CD4-positive, alpha-beta T cell (primary cell): ENCODE measurements around the gene C14orf119. TPM values are rescaled to one million over a fixed set of nuclear protein-coding genes. Genes with fewer than 3 reads are reported as not detected.

Source experiments
- ATAC-seq: fragments of 200-7000 bp; cut with Tn5 transposase; one replicate; pipeline ENCODE4 v1.10.0; 2022; ENCODE audit warnings: mild to moderate bottlenecking; ENCODE audit not compliant: poor library complexity
- CTCF ChIA-PET: fragments of 350-600 bp; sonication (Branson Sonifier 250); formaldehyde crosslinking; loops from one replicate; lab custom pipeline; 2021; ENCODE audit warnings: antibody characterized with exemption, inconsistent platforms; lab: Charles Lee
- POLR2A ChIA-PET: fragments of 350-600 bp; sonication (Branson Sonifier 250); formaldehyde crosslinking; loops from one replicate; lab custom pipeline; 2021; ENCODE audit warnings: antibody characterized with exemption, inconsistent platforms; lab: Charles Lee
- DNase-seq, 14 experiments: peaks; one replicate each; pipeline ENCODE4 v3.0.0-alpha.2; 2013 to 2020; ENCODE audit warnings: mixed read lengths in 2 of 14
- H3K27ac ChIP-seq, 2 donors: one replicate each; pipeline versions ENCODE4 v1.5.1 to v1.7.0; 2013; ENCODE audit warnings: low read length in 2 of 2, low read depth in 1 of 2, mild to moderate bottlenecking in 1 of 2
- H3K27me3 ChIP-seq, 2 experiments: 1 replicate in 1 of 2; 2 replicates in 1 of 2; pipeline versions ENCODE4 v1.6.1 to v1.7.0; 2013; ENCODE audit warnings: low read length in 2 of 2, control low read depth in 1 of 2, mild to moderate bottlenecking in 1 of 2, moderate library complexity in 1 of 2; ENCODE audit not compliant: insufficient read depth in 2 of 2, control insufficient read depth in 1 of 2
- H3K36me3 ChIP-seq: one replicate; pipeline ENCODE4 v1.6.1; 2013; ENCODE audit warnings: low read length, control low read depth; ENCODE audit not compliant: insufficient read depth
- H3K4me1 ChIP-seq: one replicate; pipeline ENCODE4 v1.6.1; 2013; ENCODE audit warnings: low read length, control low read depth; ENCODE audit not compliant: insufficient read depth
- H3K4me3 ChIP-seq: one replicate; pipeline ENCODE4 v1.5.1; 2013; ENCODE audit warnings: mild to moderate bottlenecking, low read length, moderate library complexity
- H3K9me3 ChIP-seq, 2 experiments: 1 replicate in 1 of 2; 2 replicates in 1 of 2; pipeline versions ENCODE4 v1.6.1 to v1.7.0; 2013; ENCODE audit warnings: low read length in 2 of 2, mild to moderate bottlenecking in 2 of 2, control low read depth in 1 of 2, moderate library complexity in 1 of 2; ENCODE audit not compliant: control insufficient read depth in 1 of 2, insufficient read depth in 1 of 2
- H3K27ac Mint-ChIP-seq: one replicate; pipeline ENCODE4 v1.8.0; 2020; ENCODE audit warnings: mixed read lengths
- H3K27me3 Mint-ChIP-seq: one replicate; pipeline ENCODE4 v1.8.0; 2021; ENCODE audit warnings: mixed read lengths
- H3K36me3 Mint-ChIP-seq: one replicate; pipeline ENCODE4 v1.8.0; 2021; ENCODE audit warnings: low read depth, mixed read lengths
- H3K4me1 Mint-ChIP-seq: one replicate; pipeline ENCODE4 v1.8.0; 2021; ENCODE audit warnings: low read depth, mixed read lengths
- H3K4me3 Mint-ChIP-seq: one replicate; pipeline ENCODE4 v1.8.0; 2020; ENCODE audit warnings: mild to moderate bottlenecking, mixed read lengths
- H3K9me3 Mint-ChIP-seq: one replicate; pipeline ENCODE4 v1.8.0; 2020; ENCODE audit warnings: mixed read lengths
- CTCF ChIP-seq: fragments of 200-600 bp; IDR thresholded peaks from one replicate; pipeline ENCODE4 v1.8.0; 2022; ENCODE audit warnings: antibody characterized with exemption, mild to moderate bottlenecking
- intact Hi-C, 2 experiments: fragments of 100-400 bp; cut with DNase I in 1 of 2; cut with micrococcal nuclease in 1 of 2; formaldehyde crosslinking; loops; one replicate each; pipeline versions ENCODE4 v1.15.1 to v1.9.0; 2023 to 2025; cut with DNase I, micrococcal nuclease
- total RNA-seq, 174 experiments: library from RNA in 2 of 174; stranded (reverse) in 2 of 174; gene quantifications; one replicate each; pipeline ENCODE4 v1.2.3 and lab custom pipeline; 2021 to 2026

Gene C14orf119
- total RNA-seq, 2 experiments from 2014 or later = 3.1 to 3.9 TPM

DNA sequence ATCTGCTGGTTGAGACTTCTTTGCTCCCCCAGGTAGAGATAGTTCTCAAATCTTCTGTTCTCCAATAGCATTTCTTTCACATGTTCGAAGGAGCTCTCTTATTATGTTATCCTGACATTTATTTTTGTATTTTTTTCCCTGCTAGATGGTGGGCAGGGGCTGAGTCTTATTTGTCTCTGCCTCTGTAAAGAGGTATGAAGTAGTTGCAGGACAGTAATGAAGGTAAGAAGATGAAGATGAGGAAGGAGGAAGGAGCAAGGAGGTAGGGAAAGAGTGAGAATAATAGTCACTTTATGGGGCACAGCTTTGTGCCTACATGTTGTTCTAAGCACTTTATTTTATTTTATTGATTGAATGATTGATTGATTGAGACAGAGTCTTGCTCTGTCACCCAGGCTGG, 14.5 kb downstream of the C14orf119 start:
- no peak for ATAC-seq

DNA sequence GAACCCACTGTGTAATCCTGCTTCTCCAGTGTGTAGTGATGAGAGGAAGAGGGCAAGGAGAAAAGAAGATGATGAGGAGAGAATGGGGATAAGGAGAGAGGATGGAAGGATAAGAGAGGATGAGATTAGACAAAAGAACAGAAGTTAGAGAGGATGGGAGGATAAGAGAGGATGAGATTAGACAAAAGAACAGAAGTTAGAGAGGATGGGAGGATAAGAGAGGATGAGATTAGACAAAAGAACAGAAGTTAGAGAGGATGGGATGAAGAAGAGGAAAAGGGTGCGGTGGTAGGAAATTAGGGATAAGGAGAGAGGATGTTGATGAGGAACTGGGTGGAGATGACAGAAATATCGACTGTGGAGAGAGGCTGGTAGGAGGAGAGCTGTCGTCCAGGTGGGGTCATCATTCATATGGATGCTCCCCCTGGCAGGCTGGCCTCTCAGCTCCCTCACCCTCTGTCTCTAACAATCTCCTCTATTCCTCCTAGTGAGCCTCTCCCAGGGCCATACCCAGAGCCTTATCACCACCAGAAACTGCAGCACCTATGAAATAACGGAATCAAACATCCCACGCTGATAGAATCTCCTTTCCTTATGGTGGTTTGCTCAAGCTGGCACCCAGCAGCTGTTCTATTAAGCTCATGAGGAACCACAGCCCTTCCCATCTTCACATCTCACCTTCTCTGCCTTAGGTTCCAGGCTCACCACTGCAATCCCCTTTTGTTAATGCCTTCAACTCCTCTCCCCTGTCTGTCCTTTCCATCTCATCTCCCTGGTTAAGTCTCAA, 15.5 kb downstream of the C14orf119 start:
- no peaks in the 10 kb centered on the region for H3K36me3 ChIP-seq
- no peak for TF ChIP-seq CTCF
- H3K4me3 ChIP-seq = no peak overlapping the region
- no peaks in the 10 kb centered on the region for H3K36me3 Mint-ChIP-seq
- H3K9me3 ChIP-seq = no peaks in the 10 kb centered on the region
- H3K4me3 Mint-ChIP-seq = no peak overlapping the region
- peaks cover 16 to 19% of the 10 kb centered on the region in 2 experiments for H3K27me3 ChIP-seq
- H3K9me3 Mint-ChIP-seq = no peaks in the 10 kb centered on the region
- H3K27ac ChIP-seq = no peak overlapping the region
- H3K4me1 ChIP-seq = peaks cover 3% of the 10 kb centered on the region
- CTCF ChIA-PET = interaction anchor here (2.2 to 2.5 kb wide), 3 partner anchors 10 to 42 kb away, joined by 9 to 15 read pairs (median 14); no protein-coding TSS in a partner anchor
- no peaks in the 10 kb centered on the region for H3K4me1 Mint-ChIP-seq
- DNase-seq (no peak), ATAC-seq (no peak)
- no peak overlapping the region for H3K27ac Mint-ChIP-seq
- intact Hi-C loops = loop anchor here in 1 of 2 experiments (5.0 kb wide), 1 partner anchor 38 kb away; no protein-coding TSS in a partner anchor
- H3K27me3 Mint-ChIP-seq = no peaks in the 10 kb centered on the region
- POLR2A ChIA-PET = no interaction called here

More for the DNA sequence above, 14.5 kb downstream of the C14orf119 start:
- Mint-ChIP-seq H3K4me1 (no peaks in the 10 kb centered on the region), H3K27ac (no peak overlapping the region), H3K27me3 (no peaks in the 10 kb centered on the region), H3K9me3 (no peaks in the 10 kb centered on the region), H3K4me3 (no peak overlapping the region), H3K36me3 (no peaks in the 10 kb centered on the region)
- POLR2A ChIA-PET = interaction anchor here (0.7 to 1.4 kb wide), 2 partner anchors 12 to 15 kb away, joined by 3 to 4 read pairs; partner anchors contain the start of genes ACIN1 and C14orf119
- CTCF ChIA-PET = interaction anchor here (0.7 to 2.5 kb wide), 5 partner anchors 11 to 284 kb away, joined by 3 to 15 read pairs (median 9); partner anchors contain the start of genes ACIN1 and C14orf119
- Histone ChIP-seq H3K36me3 (no peaks in the 10 kb centered on the region), H3K4me3 (no peak overlapping the region), H3K4me1 (peaks cover 3% of the 10 kb centered on the region), H3K27ac (no peak overlapping the region), H3K27me3 (peaks cover 16 to 19% of the 10 kb centered on the region in 2 experiments), H3K9me3 (no peaks in the 10 kb centered on the region)
- TF ChIP-seq CTCF = no peak
- intact Hi-C loops = loop anchor here (1.0 to 5.0 kb wide), 2 partner anchors 37 to 40 kb away; no protein-coding TSS in a partner anchor
- DNase-seq = no peak

GRCh38 chr14:23112359-23113178, 17.3 kb downstream of the C14orf119 start:
- H3K9me3 ChIP-seq = no peaks in the 10 kb centered on the region
- ChIA-PET POLR2A (interaction anchor here (1.5 kb wide), 1 partner anchor 17 kb away, joined by 4 read pairs; the partner anchor contains the start of genes ACIN1 and C14orf119), CTCF (interaction anchor here (1.1 kb wide), 2 partner anchors 18 to 36 kb away, joined by 3 read pairs; partner anchors contain the start of gene ACIN1)
- no peaks in the 10 kb centered on the region for H3K9me3 Mint-ChIP-seq
- peaks cover 13% of the 10 kb centered on the region for H3K4me1 ChIP-seq
- H3K4me3 ChIP-seq = no peak overlapping the region
- ATAC-seq (no peak), DNase-seq (no peak)
- H3K27ac Mint-ChIP-seq = no peak overlapping the region
- intact Hi-C loops = loop anchor here in 1 of 2 experiments (5.0 kb wide), 1 partner anchor 40 kb away; no protein-coding TSS in a partner anchor
- peaks cover 16% of the 10 kb centered on the region for H3K4me1 Mint-ChIP-seq
- peaks cover 16 to 19% of the 10 kb centered on the region in 2 experiments for H3K27me3 ChIP-seq
- no peaks in the 10 kb centered on the region for H3K27me3 Mint-ChIP-seq
- H3K27ac ChIP-seq = no peak overlapping the region
- no peak overlapping the region for H3K4me3 Mint-ChIP-seq
- H3K36me3 ChIP-seq = no peaks in the 10 kb centered on the region
- H3K36me3 Mint-ChIP-seq = no peaks in the 10 kb centered on the region
- TF ChIP-seq CTCF = no peak
